ENCODE measurements around the gene MRGPRD.

GRCh38 chr11:68942095-68942620 lies 38.6 kb downstream of the MRGPRD start:
- TF ChIP-seq CTCF (conservative IDR thresholded peaks at IDR 0.05 in 1 of 2, IDR thresholded peaks at IDR 0.05 in 1 of 2; ENCODE audit: extremely low read depth in 1 of 2, insufficient read depth in 1 of 2, low read depth in 1 of 2, low read length in 2 of 2), result no peak
- no peak for TF ChIP-seq EZH2 (IDR thresholded peaks at IDR 0.05; ENCODE audit: borderline replicate concordance, low read length)

Data from mammary epithelial cell (primary cell).